ENCODE measurements around the gene MOSMO. TPM values are rescaled to one million over a fixed set of nuclear protein-coding genes. Genes with fewer than 3 reads are reported as not detected.
A peak's percentile ranks its signal among the peaks of the same experiment; 100 is the strongest.

The MOSMO gene
- total and polyA plus RNA-seq, 9 of the 15 experiments (the other 6 are each of a cell fraction or from before 2014, with no cell fraction given), result 1.9 to 13.3 (median 7.7) TPM

- TF ChIP-seq, protein P1, sequence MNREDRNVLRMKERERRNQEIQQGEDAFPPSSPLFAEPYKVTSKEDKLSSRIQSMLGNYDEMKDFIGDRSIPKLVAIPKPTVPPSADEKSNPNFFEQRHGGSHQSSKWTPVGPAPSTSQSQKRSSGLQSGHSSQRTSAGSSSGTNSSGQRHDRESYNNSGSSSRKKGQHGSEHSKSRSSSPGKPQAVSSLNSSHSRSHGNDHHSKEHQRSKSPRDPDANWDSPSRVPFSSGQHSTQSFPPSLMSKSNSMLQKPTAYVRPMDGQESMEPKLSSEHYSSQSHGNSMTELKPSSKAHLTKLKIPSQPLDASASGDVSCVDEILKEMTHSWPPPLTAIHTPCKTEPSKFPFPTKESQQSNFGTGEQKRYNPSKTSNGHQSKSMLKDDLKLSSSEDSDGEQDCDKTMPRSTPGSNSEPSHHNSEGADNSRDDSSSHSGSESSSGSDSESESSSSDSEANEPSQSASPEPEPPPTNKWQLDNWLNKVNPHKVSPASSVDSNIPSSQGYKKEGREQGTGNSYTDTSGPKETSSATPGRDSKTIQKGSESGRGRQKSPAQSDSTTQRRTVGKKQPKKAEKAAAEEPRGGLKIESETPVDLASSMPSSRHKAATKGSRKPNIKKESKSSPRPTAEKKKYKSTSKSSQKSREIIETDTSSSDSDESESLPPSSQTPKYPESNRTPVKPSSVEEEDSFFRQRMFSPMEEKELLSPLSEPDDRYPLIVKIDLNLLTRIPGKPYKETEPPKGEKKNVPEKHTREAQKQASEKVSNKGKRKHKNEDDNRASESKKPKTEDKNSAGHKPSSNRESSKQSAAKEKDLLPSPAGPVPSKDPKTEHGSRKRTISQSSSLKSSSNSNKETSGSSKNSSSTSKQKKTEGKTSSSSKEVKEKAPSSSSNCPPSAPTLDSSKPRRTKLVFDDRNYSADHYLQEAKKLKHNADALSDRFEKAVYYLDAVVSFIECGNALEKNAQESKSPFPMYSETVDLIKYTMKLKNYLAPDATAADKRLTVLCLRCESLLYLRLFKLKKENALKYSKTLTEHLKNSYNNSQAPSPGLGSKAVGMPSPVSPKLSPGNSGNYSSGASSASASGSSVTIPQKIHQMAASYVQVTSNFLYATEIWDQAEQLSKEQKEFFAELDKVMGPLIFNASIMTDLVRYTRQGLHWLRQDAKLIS (CRISPR knock-in tag; IDR thresholded peaks at IDR 0.05), result no peak
- no peak for TF ChIP-seq KDM2B (CRISPR knock-in tag; IDR thresholded peaks at IDR 0.05)
- TF ChIP-seq ILK (tag; IDR thresholded peaks at IDR 0.05; ENCODE audit: borderline replicate concordance, low read depth), result no peak
- no peak for TF ChIP-seq ZNF436 (CRISPR knock-in tag; IDR thresholded peaks at IDR 0.05)
- TF ChIP-seq, protein P2, sequence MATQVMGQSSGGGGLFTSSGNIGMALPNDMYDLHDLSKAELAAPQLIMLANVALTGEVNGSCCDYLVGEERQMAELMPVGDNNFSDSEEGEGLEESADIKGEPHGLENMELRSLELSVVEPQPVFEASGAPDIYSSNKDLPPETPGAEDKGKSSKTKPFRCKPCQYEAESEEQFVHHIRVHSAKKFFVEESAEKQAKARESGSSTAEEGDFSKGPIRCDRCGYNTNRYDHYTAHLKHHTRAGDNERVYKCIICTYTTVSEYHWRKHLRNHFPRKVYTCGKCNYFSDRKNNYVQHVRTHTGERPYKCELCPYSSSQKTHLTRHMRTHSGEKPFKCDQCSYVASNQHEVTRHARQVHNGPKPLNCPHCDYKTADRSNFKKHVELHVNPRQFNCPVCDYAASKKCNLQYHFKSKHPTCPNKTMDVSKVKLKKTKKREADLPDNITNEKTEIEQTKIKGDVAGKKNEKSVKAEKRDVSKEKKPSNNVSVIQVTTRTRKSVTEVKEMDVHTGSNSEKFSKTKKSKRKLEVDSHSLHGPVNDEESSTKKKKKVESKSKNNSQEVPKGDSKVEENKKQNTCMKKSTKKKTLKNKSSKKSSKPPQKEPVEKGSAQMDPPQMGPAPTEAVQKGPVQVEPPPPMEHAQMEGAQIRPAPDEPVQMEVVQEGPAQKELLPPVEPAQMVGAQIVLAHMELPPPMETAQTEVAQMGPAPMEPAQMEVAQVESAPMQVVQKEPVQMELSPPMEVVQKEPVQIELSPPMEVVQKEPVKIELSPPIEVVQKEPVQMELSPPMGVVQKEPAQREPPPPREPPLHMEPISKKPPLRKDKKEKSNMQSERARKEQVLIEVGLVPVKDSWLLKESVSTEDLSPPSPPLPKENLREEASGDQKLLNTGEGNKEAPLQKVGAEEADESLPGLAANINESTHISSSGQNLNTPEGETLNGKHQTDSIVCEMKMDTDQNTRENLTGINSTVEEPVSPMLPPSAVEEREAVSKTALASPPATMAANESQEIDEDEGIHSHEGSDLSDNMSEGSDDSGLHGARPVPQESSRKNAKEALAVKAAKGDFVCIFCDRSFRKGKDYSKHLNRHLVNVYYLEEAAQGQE (IDR thresholded peaks at IDR 0.05; ENCODE audit: borderline replicate concordance), result peak; percentile 96
- TF ChIP-seq, protein P2 (CRISPR knock-in tag; IDR thresholded peaks at IDR 0.05; ENCODE audit: low read depth), result peak; percentile 80
- no peak for TF ChIP-seq CBX2 (IDR thresholded peaks at IDR 0.05; ENCODE audit: insufficient read depth, low read length, poor library complexity, severe bottlenecking)
- TF ChIP-seq SIN3A (IDR thresholded peaks at IDR 0.05; ENCODE audit: borderline replicate concordance in 2 of 2, control insufficient read depth in 1 of 2, low read depth in 2 of 2, low read length in 2 of 2), result no peak
- no peak for TF ChIP-seq BRD4 (IDR thresholded peaks at IDR 0.05)
- TF ChIP-seq ZNF57 (CRISPR knock-in tag; IDR thresholded peaks at IDR 0.05), result no peak
- TF ChIP-seq, protein P3, sequence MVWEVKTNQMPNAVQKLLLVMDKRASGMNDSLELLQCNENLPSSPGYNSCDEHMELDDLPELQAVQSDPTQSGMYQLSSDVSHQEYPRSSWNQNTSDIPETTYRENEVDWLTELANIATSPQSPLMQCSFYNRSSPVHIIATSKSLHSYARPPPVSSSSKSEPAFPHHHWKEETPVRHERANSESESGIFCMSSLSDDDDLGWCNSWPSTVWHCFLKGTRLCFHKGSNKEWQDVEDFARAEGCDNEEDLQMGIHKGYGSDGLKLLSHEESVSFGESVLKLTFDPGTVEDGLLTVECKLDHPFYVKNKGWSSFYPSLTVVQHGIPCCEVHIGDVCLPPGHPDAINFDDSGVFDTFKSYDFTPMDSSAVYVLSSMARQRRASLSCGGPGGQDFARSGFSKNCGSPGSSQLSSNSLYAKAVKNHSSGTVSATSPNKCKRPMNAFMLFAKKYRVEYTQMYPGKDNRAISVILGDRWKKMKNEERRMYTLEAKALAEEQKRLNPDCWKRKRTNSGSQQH (CRISPR knock-in tag; IDR thresholded peaks at IDR 0.05), result no peak
- TF ChIP-seq WHSC1 (IDR thresholded peaks at IDR 0.05; ENCODE audit: low read length), result no peak
Observed at GRCh38 chr16:22007509-22008214, at the start of gene MOSMO (continued).
